IPS DF 19.7 (cell line): Measurements from ENCODE around the gene LDLR.
A peak's percentile ranks its signal among the peaks of the same experiment; 100 is the strongest.
"Not testable (repeated sequence)": the region's sequence is repeated elsewhere in the genome, so short reads cannot be mapped to it uniquely, and the experiment has no call there.

Experiments used
- DNase-seq: peaks from one replicate; pipeline ENCODE4 v3.0.0-alpha.2; 2013; ENCODE audit warnings: low read depth, low spot score

The LDLR gene

GRCh38 chr19:11070123-11070522, 19.1 kb upstream of the LDLR start:
- no peak for DNase-seq

- no peak for DNase-seq
Observed at GRCh38 chr19:11073568-11073967, 15.7 kb upstream of the LDLR start.

- not testable (repeated sequence) for DNase-seq
Observed at GRCh38 chr19:11076792-11077191, 12.5 kb upstream of the LDLR start.

- DNase-seq, result no peak
Observed at GRCh38 chr19:11078893-11079292, 10.4 kb upstream of the LDLR start.

GRCh38 chr19:11079999-11080398, 9.3 kb upstream of the LDLR start:
- no peak for DNase-seq

- no peak for DNase-seq
Observed at GRCh38 chr19:11087870-11088505, 1.3 kb upstream of the LDLR start.

GRCh38 chr19:11088506-11089253, 583 bp upstream of the LDLR start:
- no peak for DNase-seq

- not testable (repeated sequence) for DNase-seq
Observed at GRCh38 chr19:11090014-11090263, 676 bp downstream of the LDLR start.

- peak; percentile 76 for DNase-seq
Observed at GRCh38 chr19:11090264-11090996, 1.2 kb downstream of the LDLR start.

GRCh38 chr19:11090997-11091702, 1.9 kb downstream of the LDLR start:
- no peak for DNase-seq

- DNase-seq, result no peak
Observed at GRCh38 chr19:11091703-11092153, 2.5 kb downstream of the LDLR start.

GRCh38 chr19:11092181-11092538, 2.9 kb downstream of the LDLR start:
- DNase-seq, result no peak

- DNase-seq, result no peak
Observed at GRCh38 chr19:11093689-11094238, 4.5 kb downstream of the LDLR start.

GRCh38 chr19:11094520-11094894, 5.2 kb downstream of the LDLR start:
- DNase-seq, result no peak

GRCh38 chr19:11096210-11096841, 7.1 kb downstream of the LDLR start:
- DNase-seq, result no peak

GRCh38 chr19:11097367-11097766, 8.1 kb downstream of the LDLR start:
- not testable (repeated sequence) for DNase-seq

GRCh38 chr19:11098327-11098726, 9.1 kb downstream of the LDLR start:
- DNase-seq, result no peak

- DNase-seq, result no peak
Observed at GRCh38 chr19:11098861-11099260, 9.6 kb downstream of the LDLR start.

GRCh38 chr19:11100049-11100448, 10.8 kb downstream of the LDLR start:
- DNase-seq, result no peak

- no peak for DNase-seq
Observed at GRCh38 chr19:11101057-11101456, 11.8 kb downstream of the LDLR start.

GRCh38 chr19:11102944-11103343, 13.7 kb downstream of the LDLR start:
- no peak for DNase-seq

- DNase-seq, result not testable (repeated sequence)
Observed at GRCh38 chr19:11103667-11104066, 14.4 kb downstream of the LDLR start.
